Measurements from ENCODE around the gene MAPRE3.
"Not testable (repeated sequence)": the region's sequence is repeated elsewhere in the genome, so short reads cannot be mapped to it uniquely, and the experiment has no call there.

The MAPRE3 gene

GRCh38 chr2:26970244-26970927 lies at the start of gene MAPRE3:
TSS of gene MAPRE3 (plus strand) at chr2:26970637. CDS start at chr2:27022219, 51,582 bp downstream.
- DNase-seq = peak; percentile 41

GRCh38 chr2:26921323-26921722 lies 49.1 kb upstream of the MAPRE3 start:
- no peak for DNase-seq

GRCh38 chr2:26922405-26923188 lies 47.8 kb upstream of the MAPRE3 start:
- no peak for DNase-seq

GRCh38 chr2:26923189-26923466 lies 47.3 kb upstream of the MAPRE3 start:
- DNase-seq = not testable (repeated sequence)

DNA sequence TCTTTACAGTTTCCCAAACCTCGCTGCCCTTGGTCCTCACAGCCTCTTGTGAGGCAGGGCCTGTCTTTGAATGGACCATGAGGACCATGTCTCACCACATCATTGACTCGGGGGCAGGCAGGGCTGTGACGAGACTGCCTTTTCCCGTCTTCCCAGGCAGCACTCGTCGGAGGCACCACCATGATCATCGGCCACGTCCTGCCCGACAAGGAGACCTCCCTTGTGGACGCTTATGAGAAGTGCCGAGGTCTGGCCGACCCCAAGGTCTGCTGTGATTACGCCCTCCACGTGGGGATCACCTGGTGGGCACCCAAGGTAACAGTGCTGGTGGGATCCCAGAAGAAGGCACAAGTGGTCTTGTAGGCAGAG lies 45.7 kb upstream of the MAPRE3 start:
- no peak for DNase-seq

DNA sequence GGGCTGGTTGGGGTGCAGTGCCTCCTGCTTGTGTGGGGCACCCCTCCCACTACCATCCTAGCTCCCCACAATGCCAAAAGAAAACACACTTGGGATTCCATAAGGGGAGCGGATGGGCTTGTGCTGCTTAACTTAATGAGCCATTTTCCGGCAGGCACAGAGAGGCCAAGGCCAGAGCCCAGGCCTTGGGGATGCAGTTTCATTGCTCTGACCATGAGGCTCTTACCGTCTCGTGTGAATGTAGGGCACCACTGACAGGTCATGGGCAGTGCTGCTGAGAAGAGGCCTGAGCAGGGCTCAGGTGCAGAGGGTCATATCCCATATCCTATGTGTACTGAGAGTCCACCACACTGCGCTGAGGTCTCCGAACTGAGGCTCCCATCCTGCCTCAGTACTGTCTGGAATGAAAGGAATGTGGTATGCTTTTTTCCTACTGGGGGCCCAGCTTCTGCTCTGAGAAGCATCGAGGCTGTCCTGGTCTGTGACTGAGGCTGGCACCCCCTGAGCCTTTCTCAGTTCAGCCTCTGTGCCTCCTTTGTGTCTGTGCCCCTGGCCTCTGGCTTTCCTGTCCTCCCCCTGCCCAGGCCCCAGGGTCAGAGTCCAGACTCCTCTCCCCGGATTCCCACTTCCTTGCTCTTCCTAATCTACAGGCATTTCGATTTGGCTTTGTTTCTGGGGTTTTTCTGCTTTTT lies 45.2 kb upstream of the MAPRE3 start:
- no peak for DNase-seq

DNA sequence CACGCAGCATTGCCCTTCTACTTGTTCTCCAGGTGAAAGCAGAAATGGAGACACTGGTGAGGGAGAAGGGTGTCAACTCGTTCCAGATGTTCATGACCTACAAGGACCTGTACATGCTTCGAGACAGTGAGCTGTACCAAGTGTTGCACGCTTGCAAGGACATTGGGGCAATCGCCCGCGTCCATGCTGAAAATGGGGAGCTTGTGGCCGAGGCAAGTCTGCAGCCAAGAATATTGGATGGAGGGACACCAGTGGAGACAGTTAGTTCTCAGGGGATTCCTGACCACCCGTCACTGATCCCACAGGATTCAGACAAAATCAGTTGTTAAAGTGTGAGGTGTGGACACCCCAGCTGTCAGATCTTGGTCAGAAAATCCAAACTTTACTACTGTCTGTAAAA lies 43.2 kb upstream of the MAPRE3 start:
- no peak for DNase-seq

DNA sequence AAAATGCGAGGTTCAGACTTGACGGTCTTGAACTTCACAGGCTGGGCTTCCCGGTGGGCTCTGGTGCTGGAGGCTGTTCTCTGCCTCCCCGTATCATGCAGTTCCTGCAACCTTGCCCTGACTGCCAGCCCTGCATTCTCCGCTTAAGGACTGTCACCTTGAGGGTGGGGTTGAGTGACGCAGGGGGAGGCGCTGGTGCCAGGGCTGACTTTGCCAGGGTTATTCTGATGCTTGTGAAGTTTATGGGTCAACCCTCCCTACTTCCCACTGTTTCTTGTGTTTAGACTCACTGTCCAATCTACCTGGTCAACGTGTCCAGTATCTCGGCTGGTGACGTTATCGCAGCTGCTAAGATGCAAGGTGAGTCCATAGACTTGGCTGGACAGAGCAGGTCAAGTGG lies 37.5 kb upstream of the MAPRE3 start:
- DNase-seq = no peak

- DNase-seq = no peak
These were observed 36.8 kb upstream of the MAPRE3 start for GRCh38 chr2:26933431-26934334.

DNA sequence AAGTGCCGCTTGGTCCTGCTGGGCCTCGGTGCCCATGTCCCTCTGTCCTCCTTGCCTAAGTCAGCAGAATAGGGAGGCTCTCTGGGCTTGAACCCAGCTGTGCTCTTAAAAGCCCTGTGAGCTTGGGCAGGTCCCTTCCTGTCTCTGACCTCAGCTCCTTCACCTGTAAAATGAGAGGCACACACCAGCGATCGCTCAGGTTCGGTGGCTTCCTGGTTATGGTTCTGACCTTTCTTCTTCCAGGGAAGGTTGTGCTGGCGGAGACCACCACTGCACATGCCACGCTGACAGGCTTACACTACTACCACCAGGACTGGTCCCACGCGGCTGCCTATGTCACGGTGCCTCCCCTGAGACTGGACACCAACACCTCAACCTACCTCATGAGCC lies 36.1 kb upstream of the MAPRE3 start:
- DNase-seq = no peak

DNA sequence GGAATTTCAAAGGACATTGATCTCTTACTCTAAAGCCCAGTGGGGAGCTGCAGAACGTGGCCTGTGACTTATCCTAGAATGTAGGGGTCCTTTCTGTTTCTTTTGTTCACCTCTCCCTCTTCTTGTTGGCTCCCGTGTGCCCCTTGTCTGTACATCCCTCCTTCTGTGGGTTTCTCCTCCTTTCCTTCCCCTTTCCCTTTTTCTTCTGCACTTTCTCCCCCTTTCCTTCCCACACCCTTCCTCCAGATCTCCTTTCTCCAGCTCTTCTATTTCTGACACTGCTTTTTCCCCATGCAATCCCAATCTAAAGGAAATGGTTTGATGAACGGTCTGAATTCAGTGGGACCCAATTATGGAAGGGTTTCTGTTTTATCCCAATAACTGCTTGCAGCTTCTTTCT lies 35.5 kb upstream of the MAPRE3 start:
- no peak for DNase-seq

DNA sequence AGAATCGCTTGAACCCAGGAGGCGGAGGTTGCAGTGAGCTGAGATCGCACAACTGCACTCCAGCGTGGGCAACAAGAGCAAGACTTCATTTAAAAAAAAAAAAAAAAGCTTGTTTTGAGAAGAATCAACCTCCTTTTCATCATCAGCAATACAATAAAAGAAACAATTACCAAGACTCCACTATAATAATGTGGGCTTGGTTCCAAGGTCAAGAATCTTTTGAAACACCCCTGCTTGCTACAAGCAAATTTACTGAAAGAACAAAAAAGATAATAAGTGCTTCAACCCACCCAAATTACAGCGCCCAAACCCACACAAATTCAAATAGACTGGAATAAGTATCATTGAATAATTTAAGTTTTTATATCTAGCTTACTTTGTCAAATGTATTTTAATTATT lies 33.6 kb upstream of the MAPRE3 start:
- no peak for DNase-seq

DNA sequence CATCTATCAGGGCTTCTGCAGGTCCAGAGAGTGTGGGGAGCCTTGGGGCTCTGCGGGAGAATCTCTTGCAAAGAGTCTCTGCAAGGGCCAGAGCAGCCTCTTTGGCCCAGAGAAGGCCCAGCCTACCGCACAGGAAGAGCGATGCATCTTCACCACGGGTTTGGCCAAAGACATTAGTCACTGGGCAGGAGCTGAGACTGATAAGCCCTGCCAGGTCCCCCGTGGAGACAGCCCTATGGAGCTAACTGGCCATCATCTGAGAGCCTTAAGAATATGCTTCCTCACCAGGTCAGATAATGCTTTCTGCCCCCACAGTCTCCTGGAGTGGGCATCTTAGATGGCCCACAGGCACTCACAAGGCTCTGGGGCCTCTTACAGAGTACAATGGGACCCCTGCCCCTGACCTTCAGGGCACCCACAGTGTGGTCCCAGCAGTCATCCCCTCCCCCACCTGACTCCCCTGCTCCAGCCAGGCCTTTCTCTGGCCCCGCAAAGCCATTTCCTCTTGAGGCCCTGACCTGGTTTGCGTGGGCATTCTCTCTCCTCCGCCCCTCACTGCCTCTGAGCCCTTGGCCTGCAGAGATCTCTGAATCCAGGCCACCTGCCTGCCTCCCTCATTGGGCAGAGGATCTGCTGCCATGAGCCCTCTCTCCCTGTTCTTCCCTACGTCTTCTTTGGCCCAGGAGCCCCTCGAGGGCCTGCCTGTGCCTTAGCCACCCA lies 31.9 kb upstream of the MAPRE3 start:
- no peak for DNase-seq

DNA sequence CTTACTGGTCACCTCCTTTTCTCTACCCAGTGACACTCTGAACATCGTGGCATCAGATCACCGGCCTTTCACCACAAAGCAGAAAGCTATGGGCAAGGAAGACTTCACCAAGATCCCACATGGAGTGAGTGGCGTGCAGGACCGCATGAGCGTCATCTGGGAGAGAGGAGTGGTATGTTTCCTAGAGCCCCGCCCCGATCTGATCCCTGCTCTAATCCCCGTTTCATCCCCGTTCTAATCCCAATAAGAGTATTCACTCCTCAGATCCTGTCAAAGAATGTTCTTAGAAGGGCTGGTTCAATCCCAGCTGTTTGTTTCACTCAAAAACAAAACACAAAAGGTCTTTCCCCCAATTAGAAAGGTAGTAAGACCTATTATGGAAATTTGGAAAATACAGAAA lies 30.4 kb upstream of the MAPRE3 start:
- no peak for DNase-seq

- no peak for DNase-seq
These were observed 29.0 kb upstream of the MAPRE3 start for GRCh38 chr2:26941486-26941885.

DNA sequence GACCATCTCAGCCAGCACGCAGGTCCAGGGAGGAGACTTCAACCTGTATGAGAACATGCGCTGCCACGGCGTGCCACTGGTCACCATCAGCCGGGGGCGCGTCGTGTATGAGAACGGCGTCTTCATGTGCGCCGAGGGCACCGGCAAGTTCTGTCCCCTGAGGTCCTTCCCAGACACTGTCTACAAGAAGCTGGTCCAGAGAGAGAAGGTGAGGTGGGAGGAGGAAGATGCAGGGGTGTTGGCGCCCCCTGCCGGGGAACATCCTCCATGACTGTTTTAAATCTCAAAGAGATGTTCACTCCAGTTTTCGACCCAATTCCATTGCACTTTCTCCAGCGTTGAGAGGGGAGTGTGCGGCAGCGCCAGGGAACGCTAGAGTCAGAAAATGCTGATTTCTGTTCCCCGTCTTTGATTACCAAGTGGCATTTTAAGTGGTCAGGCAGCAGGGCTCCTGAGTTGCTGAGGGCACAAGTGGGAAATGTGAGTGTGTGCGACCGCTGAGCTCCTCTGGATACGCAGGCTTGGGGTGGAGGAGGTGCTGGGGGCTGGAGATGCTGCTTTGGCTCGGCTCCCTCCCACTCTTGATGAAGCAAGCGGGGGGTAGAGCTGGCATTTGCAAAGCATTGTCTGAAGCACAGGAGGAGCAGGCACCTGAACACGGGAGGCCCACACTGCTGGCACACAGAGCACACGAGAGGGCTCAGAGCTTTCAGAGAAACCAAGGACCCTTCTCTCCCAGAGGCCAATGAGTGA lies 27.7 kb upstream of the MAPRE3 start:
- DNase-seq = no peak

- no peak for DNase-seq
These were observed 24.3 kb upstream of the MAPRE3 start for GRCh38 chr2:26945991-26946750.

DNA sequence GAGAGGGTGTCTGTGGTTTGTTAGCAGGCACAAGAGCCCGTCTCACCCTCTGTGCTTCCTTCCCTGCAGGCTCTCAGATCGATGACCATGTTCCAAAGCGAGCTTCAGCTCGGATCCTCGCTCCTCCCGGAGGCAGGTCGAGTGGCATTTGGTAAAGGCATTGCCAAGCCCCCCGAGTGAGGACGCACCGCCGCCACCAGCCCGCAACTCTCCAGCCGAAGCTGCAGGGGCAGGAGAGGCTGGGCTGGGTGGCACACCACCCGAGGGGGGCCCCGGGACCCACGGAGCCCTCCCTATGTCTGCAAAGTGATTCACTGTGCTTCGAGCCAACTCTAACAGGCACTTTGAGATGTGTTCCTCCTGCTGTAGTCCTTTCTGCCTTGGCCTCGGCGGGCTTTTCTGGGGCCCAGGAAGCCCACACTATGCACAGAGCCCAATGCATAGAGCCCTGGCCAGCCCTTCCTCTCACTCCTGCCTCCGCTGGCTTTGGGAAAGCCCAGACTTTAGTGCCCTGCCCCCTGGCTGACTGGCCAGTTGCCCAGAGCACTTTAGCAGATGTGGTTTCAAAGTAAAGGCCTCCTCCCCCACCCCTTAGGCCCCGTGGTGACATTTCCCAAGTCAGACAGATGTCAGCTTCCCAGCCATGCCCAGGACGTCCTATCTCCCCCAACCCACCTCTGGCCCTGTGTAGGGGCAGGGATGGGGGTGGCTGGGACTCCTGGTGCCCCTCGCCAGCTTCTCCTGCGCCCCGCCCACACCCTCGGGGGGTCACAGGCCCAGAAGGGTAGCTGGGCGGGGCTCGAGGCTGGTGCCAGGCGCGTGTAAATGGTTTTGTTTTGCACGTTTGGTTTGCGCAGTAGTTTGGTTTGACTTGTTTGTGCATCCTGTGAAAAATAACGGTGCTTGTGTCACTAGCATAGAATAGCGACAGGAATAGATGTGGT lies 23.3 kb upstream of the MAPRE3 start:
- no peak for DNase-seq

DNA sequence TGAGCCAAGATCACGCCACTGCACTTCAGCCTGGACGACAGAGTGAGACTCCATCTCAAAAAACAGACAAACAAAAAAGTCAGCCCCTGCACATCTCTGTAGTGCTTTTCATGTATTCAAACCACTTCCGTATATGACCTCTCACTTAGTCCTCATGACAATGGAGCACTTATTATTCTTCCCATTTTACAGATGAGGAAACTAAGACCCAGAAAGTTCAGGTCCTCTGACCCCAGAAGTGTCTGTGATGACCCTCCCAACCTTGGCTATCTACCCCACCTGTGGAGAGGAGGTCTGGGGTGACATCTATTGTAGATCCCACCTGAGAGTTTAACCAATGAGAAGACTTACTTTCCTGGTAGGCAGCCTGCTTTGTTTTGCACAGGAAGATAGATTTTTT lies 21.6 kb upstream of the MAPRE3 start:
- no peak for DNase-seq

GRCh38 chr2:26950246-26950645 lies 20.2 kb upstream of the MAPRE3 start:
- no peak for DNase-seq
